Epithelial cell of proximal tubule (primary cell): ENCODE measurements around the gene GRN. TPM values are rescaled to one million over a fixed set of nuclear protein-coding genes. Genes with fewer than 3 reads are reported as not detected.
"Not testable (repeated sequence)": the region's sequence is repeated elsewhere in the genome, so short reads cannot be mapped to it uniquely, and the experiment has no call there.

Source experiments
- DNase-seq: peaks from one replicate; pipeline ENCODE4 v3.0.0-alpha.2; 2011; ENCODE audit warnings: low read depth
- H3K4me3 ChIP-seq: 2 replicates; pipeline ENCODE4 v1.5.1; 2011; ENCODE audit warnings: low read depth, mild to moderate bottlenecking, low read length
- total RNA-seq: library from RNA; depleted of rRNA; stranded (reverse); fragments of >200 nt; gene quantifications from 2 replicates; pipeline ENCODE4 v1.2.3, GENCODE V29; 2015
- TF ChIP-seq, protein P1 (sequence below): conservative IDR thresholded peaks from 2 replicates; pipeline ENCODE4 v1.5.1; 2012; ENCODE audit warnings: low read depth, mild to moderate bottlenecking, low read length

The GRN gene
- total RNA-seq, 1 donor from 2014 or later = 567 TPM

DNA sequence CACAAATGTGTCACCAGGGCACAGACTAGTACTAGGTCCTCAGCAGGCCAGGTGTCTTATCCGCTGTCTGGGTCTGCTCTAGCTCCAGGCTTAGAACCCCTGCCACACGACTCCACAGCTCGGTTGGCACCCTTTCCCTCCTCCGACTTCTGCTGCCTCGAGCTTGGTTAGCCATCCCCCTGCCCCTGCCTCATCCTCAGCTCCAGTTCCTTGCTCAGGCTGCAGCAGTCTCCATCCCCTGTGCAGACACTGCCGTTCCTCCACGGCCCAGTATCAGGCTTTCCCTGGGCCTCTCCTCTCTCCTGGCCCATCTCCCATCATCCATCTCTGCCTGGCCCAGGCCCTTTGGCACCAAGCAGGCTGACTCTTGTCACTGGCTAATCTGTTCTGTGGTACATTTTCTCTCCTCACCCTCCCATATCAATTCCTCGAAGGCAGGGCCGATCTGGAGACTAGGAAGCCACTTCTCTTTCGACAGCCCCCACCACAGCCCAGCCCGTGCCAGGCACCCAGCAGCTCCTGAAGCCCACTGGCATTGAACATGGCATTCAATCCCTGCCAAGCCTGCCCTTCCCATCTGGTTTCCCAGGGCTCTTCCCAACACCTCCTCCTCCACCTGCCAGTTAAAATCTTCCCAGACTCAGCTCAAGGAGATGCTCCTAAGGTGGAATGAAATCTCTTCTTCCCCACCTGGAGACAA is 1.4 kb upstream of the GRN start:
- no peak for DNase-seq
- TF ChIP-seq, protein P1, sequence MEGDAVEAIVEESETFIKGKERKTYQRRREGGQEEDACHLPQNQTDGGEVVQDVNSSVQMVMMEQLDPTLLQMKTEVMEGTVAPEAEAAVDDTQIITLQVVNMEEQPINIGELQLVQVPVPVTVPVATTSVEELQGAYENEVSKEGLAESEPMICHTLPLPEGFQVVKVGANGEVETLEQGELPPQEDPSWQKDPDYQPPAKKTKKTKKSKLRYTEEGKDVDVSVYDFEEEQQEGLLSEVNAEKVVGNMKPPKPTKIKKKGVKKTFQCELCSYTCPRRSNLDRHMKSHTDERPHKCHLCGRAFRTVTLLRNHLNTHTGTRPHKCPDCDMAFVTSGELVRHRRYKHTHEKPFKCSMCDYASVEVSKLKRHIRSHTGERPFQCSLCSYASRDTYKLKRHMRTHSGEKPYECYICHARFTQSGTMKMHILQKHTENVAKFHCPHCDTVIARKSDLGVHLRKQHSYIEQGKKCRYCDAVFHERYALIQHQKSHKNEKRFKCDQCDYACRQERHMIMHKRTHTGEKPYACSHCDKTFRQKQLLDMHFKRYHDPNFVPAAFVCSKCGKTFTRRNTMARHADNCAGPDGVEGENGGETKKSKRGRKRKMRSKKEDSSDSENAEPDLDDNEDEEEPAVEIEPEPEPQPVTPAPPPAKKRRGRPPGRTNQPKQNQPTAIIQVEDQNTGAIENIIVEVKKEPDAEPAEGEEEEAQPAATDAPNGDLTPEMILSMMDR = no peak
- H3K4me3 ChIP-seq = no peak overlapping the region

DNA sequence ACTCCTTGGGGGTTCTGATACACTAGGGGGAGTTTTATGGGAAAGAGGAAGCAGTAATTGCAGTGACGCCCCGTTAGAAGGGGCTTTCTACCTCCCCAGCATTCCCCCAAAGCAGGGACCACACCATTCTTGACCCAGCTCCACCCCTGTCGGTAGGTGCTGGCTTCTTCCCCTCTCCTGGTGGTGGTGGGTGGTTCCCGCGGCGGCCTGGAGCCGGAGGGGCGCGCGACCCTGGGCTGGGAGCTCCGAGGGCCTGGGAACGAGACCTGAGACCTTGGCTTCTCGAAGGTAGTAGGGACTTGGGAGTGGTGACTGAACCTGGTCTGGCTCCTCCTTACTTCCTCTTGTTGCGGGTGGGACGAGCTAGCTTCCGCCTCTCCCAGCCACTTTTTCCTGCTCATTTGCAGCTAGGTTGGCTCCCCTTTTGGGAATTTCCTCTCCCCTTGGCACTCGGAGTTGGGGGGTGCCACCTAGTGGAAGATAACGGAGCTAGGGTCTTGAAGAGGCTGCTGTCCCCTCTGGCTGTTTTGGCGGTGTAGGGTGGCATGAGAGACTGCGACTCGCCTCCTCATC is 438 bp downstream of the GRN start:
- TF ChIP-seq, protein P1 = peak; percentile 76
- peak overlapping the region; percentile 100 for H3K4me3 ChIP-seq
- no peak for DNase-seq

DNA sequence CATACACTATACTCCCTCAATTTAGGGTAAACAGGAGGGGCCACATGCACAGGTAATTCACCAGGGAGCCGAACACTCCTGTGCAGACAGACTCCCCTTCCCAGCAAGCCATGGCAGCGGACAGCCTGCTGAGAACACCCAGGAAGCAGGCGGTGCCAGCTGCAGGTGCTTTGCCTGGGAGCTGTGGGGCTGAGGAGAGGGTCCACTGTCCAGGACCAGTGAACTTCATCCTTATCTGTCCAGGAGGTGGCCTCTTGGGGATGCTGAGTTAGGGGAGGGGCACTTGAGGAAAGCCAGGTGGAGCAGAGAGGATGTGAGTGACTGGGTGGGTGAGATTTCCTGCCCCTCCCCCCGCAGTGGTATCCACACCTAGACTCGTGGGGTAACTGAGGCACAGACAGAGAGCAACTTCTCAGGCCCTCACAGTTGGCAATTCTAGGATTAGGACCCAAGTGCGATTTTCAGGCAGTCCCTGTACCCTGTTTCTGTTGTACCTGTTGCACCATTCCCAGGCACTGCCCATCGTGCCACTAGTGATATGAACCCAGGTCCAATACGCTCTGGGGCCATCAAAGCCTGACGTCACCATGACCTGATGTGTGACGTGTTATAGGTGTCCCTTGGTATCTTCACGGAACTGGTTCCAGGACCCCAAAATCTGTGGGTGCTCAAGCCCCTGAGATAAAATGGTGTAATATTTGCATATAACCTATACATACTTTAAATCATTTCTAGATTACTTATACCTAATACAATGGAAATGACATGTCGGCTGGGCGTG is 1.2 kb downstream of the GRN start:
- TF ChIP-seq, protein P1 = no peak
- DNase-seq = no peak
- peak overlapping the region; percentile 100 for H3K4me3 ChIP-seq

DNA sequence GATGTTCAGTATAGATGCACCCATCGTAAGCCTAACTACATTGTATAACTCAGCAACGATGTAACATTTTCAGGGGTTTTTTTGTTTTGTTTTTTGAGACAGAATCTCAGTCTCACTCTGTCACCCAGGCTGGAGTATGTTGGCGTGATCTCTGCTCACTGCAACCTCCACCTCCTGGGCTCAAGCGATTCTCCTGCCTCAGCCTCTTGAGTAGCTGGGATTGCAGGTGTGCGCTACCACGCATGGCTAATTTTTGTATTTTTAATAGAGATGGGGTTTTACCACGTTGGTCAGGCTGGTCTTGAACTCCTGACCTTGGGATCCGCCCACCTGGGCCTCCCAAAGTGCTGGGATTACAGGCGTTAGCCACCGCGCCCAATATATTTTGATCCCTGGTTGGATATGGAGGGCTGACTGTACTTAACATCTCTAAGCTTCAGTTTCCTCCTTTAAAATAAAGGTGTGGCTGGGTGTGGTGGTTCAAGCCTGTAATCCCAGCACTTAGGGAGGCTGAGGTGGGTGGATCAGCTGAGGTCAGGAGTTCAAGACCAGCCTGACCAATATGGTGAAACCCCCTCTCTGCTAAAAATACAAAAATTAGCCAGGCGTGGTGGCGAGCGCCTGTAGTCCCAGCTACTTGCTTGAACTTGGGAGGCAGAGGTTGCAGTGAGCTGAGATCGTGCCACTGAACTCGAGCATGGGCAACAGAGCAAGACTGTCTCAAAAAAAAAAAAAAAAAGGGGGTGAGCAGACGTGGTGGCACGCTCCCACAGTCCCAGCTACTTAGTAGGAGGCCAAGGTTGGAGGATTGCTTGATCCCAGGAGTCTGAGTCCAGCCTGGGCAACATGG is 2.3 kb downstream of the GRN start:
- DNase-seq, H3K4me3 ChIP-seq: not testable (repeated sequence)

DNA sequence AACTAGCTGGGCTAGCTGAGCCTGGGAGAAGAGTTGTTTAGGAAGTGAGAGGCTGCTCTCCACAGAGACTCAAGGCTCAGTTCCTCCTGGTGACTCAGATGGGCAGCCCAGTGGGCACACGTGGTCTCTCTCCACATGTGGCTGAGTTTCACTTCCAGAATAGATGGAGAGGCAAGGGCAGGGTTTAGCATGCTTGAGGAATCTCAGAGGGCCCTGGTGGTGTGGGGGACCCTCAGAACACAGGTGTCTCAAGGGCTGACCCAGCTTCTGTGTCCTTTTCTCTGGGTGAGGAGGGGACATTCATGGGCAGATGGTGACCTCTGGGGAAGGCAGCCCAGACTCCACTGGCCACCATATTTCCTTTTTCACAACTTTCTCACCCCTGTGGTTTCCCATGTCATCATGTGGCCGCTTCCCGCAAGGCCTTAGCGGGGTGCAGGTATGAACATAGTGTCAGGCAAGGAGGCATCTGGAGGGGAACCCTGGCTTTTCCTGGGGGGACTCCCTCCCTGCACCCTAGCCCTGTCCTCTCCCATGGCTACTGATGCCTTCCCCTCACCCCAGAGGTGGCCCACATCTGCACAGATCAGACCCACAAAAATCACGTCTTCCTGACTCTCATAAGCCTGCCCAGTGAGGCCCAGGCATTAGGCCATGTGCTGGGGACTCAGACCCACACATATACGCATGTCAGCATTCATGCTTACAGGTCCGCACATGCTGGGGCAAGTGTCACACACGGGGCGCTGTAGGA is 3.3 kb downstream of the GRN start:
- DNase-seq = no peak
- TF ChIP-seq, protein P1 = no peak
- no peak overlapping the region for H3K4me3 ChIP-seq

DNA sequence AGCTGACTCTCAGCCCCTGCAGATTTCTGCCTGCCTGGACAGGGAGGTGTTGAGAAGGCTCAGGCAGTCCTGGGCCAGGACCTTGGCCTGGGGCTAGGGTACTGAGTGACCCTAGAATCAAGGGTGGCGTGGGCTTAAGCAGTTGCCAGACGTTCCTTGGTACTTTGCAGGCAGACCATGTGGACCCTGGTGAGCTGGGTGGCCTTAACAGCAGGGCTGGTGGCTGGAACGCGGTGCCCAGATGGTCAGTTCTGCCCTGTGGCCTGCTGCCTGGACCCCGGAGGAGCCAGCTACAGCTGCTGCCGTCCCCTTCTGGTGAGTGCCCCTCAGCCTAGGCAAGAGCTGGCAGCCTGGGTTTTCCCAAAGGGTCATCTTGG is 3.9 kb downstream of the GRN start:
- no peak for DNase-seq
- TF ChIP-seq, protein P1 = no peak
- H3K4me3 ChIP-seq = no peak overlapping the region
